Stimulated activated CD4-positive, alpha-beta T cell treated with anti-CD3 and anti-CD28 coated beads, Interleukin-15, amount 100 ng/mL, for 1 hour (primary cell): ENCODE measurements around the gene RAP1GAP.

Experiments
- DNase-seq, 2 donors: peaks; one replicate each; pipeline ENCODE4 v3.0.0-alpha.2; 2020; ENCODE audit warnings: low read depth in 1 of 2, low spot score in 1 of 2

Gene RAP1GAP

GRCh38 chr1:21669258-21670058 is at the start of gene RAP1GAP:
TSS of gene RAP1GAP (minus strand) at chr1:21669357. CDS start at chr1:21620032, 49,325 bp downstream.
- DNase-seq: no peak

GRCh38 chr1:21716169-21716568 is 47.0 kb upstream of the RAP1GAP start:
- no peak for DNase-seq

GRCh38 chr1:21707891-21708290 is 38.7 kb upstream of the RAP1GAP start:
- DNase-seq: no peak

- DNase-seq: no peak
These were observed 38.1 kb upstream of the RAP1GAP start for GRCh38 chr1:21707086-21707840.

- no peak for DNase-seq
These were observed 37.1 kb upstream of the RAP1GAP start for GRCh38 chr1:21706151-21706835.

GRCh38 chr1:21705303-21705980 is 36.3 kb upstream of the RAP1GAP start:
- no peak for DNase-seq

- DNase-seq: no peak
These were observed 35.0 kb upstream of the RAP1GAP start for GRCh38 chr1:21704145-21704544.

- no peak for DNase-seq
These were observed 34.3 kb upstream of the RAP1GAP start for GRCh38 chr1:21703318-21703963.

GRCh38 chr1:21702780-21703179 is 33.6 kb upstream of the RAP1GAP start:
- DNase-seq: no peak

- DNase-seq: no peak
These were observed 32.2 kb upstream of the RAP1GAP start for GRCh38 chr1:21701401-21701800.

GRCh38 chr1:21700094-21700493 is 30.9 kb upstream of the RAP1GAP start:
- no peak for DNase-seq

- no peak for DNase-seq
These were observed 27.8 kb upstream of the RAP1GAP start for GRCh38 chr1:21696931-21697330.

GRCh38 chr1:21693732-21694131 is 24.6 kb upstream of the RAP1GAP start:
- DNase-seq: no peak

- no peak for DNase-seq
These were observed 22.6 kb upstream of the RAP1GAP start for GRCh38 chr1:21691739-21692138.

GRCh38 chr1:21689661-21690372 is 20.7 kb upstream of the RAP1GAP start:
- no peak for DNase-seq

GRCh38 chr1:21687081-21687529 is 17.9 kb upstream of the RAP1GAP start:
- no peak for DNase-seq

GRCh38 chr1:21685946-21686678 is 17.0 kb upstream of the RAP1GAP start:
- no peak for DNase-seq

GRCh38 chr1:21681426-21681825 is 12.3 kb upstream of the RAP1GAP start:
- no peak for DNase-seq

GRCh38 chr1:21680918-21681317 is 11.8 kb upstream of the RAP1GAP start:
- no peak for DNase-seq
